Urinary bladder (tissue), 4 donors: Measurements from ENCODE around the gene DMRTC1. TPM values are rescaled to one million over a fixed set of nuclear protein-coding genes. Genes with fewer than 3 reads are reported as not detected.
"Not testable (repeated sequence)": the region's sequence is repeated elsewhere in the genome, so short reads cannot be mapped to it uniquely, and the experiment has no call there.

Experiments used
- DNase-seq: peaks from one replicate; pipeline ENCODE4 v3.0.0-alpha.2; 2015; ENCODE audit errors: extremely low spot score
- H3K27ac ChIP-seq: one replicate; pipeline ENCODE4 v1.5.1; 2013; ENCODE audit warnings: low read depth, mild to moderate bottlenecking, moderate library complexity
- H3K36me3 ChIP-seq: one replicate; pipeline ENCODE4 v1.6.1; 2013; ENCODE audit warnings: mild to moderate bottlenecking, moderate library complexity; ENCODE audit not compliant: insufficient read depth
- H3K4me1 ChIP-seq: one replicate; pipeline ENCODE4 v1.6.1; 2013; ENCODE audit warnings: mild to moderate bottlenecking, moderate library complexity; ENCODE audit not compliant: insufficient read depth
- H3K4me3 ChIP-seq: one replicate; pipeline ENCODE4 v1.5.1; 2013; ENCODE audit warnings: low read depth, low read length
- WGBS: extraction: QIAGEN DNeasy Blood & Tissue Kit; methylation state at CpG from one replicate; pipeline ENCODE4 v1.1.7; 2013; 5-methylcytosine and 5-hydroxymethylcytosine counted together
- polyA plus RNA-seq: library from polyadenylated mRNA; stranded (reverse); fragments of 200-250 nt; gene quantifications from one replicate; pipeline ENCODE4 v1.2.3, GENCODE V29; 2013
- total RNA-seq: library from RNA; depleted of rRNA; stranded (reverse); fragments of >200 nt; gene quantifications from one replicate; pipeline ENCODE4 v1.2.3, GENCODE V29; 2014
- donor health status: healthy with polysubstance abuse.
- donor health status: healthy.

DMRTC1 gene
- total and polyA plus RNA-seq, 2 donors, result not detected

DNA sequence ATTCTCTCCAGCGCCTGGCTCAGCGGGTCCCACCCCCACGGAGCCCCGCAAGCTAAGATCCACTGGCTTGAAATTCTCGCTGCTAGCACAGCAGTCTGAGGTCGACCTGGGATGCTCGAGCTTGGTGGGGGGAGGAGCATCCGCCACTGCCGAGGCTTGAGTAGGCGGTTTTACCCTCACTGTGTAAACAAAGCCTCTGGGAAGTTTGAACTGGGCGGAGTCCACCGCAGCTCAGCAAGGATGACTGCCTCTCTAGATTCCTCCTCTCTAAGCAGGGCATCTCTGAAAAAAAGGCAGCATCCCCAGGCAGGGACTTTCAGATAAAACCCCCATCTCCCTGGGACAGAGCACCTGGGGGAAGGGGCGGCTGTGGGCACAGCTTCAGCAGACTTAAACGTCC lies 53.9 kb downstream of the DMRTC1 start:
- H3K4me1 ChIP-seq, H3K27ac ChIP-seq, DNase-seq, H3K4me3 ChIP-seq, H3K36me3 ChIP-seq: not testable (repeated sequence)
- no CpG with 5 or more reads among the region's 14 CpGs for WGBS

DNA sequence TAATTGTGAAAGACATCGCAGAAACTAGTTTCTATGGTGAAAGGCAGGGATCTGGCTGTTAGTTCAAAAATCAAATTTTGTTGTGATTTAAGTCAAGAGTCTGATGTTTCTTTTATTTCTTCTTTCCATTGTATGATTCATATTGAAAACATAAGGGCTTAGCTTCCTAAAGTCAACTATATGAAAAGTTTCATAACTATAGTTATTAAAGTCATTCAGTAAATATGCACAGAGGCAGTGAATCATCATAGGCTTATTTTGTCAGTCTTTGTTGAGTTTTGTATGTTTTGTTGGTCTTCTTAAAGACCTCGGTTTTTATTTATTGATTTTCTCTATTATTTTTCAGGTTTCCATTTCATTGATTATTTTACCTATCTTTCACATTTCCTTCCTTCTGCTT lies 60.7 kb downstream of the DMRTC1 start:
- DNase-seq, H3K4me3 ChIP-seq, H3K4me1 ChIP-seq, H3K36me3 ChIP-seq, H3K27ac ChIP-seq: not testable (repeated sequence)
- WGBS, result no CpG with 5 or more reads among the region's 2 CpGs

DNA sequence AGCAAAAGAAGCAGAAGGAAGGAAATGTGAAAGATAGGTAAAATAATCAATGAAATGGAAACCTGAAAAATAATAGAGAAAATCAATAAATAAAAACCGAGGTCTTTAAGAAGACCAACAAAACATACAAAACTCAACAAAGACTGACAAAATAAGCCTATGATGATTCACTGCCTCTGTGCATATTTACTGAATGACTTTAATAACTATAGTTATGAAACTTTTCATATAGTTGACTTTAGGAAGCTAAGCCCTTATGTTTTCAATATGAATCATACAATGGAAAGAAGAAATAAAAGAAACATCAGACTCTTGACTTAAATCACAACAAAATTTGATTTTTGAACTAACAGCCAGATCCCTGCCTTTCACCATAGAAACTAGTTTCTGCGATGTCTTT lies 106.1 kb downstream of the DMRTC1 start:
- not testable (repeated sequence) for H3K4me3 ChIP-seq, H3K4me1 ChIP-seq, H3K27ac ChIP-seq, DNase-seq, H3K36me3 ChIP-seq
- WGBS, result no CpG with 5 or more reads among the region's 2 CpGs

DNA sequence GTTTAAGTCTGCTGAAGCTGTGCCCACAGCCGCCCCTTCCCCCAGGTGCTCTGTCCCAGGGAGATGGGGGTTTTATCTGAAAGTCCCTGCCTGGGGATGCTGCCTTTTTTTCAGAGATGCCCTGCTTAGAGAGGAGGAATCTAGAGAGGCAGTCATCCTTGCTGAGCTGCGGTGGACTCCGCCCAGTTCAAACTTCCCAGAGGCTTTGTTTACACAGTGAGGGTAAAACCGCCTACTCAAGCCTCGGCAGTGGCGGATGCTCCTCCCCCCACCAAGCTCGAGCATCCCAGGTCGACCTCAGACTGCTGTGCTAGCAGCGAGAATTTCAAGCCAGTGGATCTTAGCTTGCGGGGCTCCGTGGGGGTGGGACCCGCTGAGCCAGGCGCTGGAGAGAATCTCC lies 112.9 kb downstream of the DMRTC1 start:
- DNase-seq, H3K4me3 ChIP-seq, H3K27ac ChIP-seq, H3K36me3 ChIP-seq, H3K4me1 ChIP-seq: not testable (repeated sequence)
- WGBS, result no CpG with 5 or more reads among the region's 13 CpGs

Other genes starting within 250 kb of the DMRTC1 start
- 3.4 TPM for gene PHKA1, start 229.5 kb downstream of the DMRTC1 start, total RNA-seq
- gene PHKA1, start 229.5 kb downstream of the DMRTC1 start, polyA plus RNA-seq, result 5.3 TPM
- gene DMRTC1B, start 166.9 kb downstream of the DMRTC1 start, total RNA-seq, result not detected
- 0.71 TPM for gene DMRTC1B, start 166.9 kb downstream of the DMRTC1 start, polyA plus RNA-seq
- not detected for gene FAM236B, start 161.2 kb downstream of the DMRTC1 start, total RNA-seq
- gene FAM236B, start 161.2 kb downstream of the DMRTC1 start, polyA plus RNA-seq, result not detected
- gene FAM236D, start 135.6 kb downstream of the DMRTC1 start, total RNA-seq, result not detected
- not detected for gene FAM236D, start 135.6 kb downstream of the DMRTC1 start, polyA plus RNA-seq
- not detected for gene FAM236C, start 31.2 kb downstream of the DMRTC1 start, total RNA-seq
- gene FAM236C, start 31.2 kb downstream of the DMRTC1 start, polyA plus RNA-seq, result not detected
- gene FAM236A, start 5.6 kb downstream of the DMRTC1 start, total RNA-seq, result not detected
- gene FAM236A, start 5.6 kb downstream of the DMRTC1 start, polyA plus RNA-seq, result not detected
- not detected for gene PABPC1L2B, start 59.1 kb upstream of the DMRTC1 start, total RNA-seq
- gene PABPC1L2B, start 59.1 kb upstream of the DMRTC1 start, polyA plus RNA-seq, result not detected
- not detected for gene PABPC1L2A, start 135.7 kb upstream of the DMRTC1 start, total RNA-seq
- 0.03 TPM for gene PABPC1L2A, start 135.7 kb upstream of the DMRTC1 start, polyA plus RNA-seq